H9 (cell line): ENCODE data around the gene ALDH5A1. TPM values are rescaled to one million over a fixed set of nuclear protein-coding genes. Genes with fewer than 3 reads are reported as not detected.

ENCODE experiments used
- DNase-seq: peaks from one replicate; pipeline ENCODE4 v3.0.0-alpha.2; 2017
- H2AFZ ChIP-seq: one replicate; pipeline ENCODE4 v1.6.1; 2013; ENCODE audit warnings: mild to moderate bottlenecking, low read length, control low read depth, moderate library complexity
- H2AK5ac ChIP-seq: 2 replicates; pipeline ENCODE4 v1.6.1; 2013; ENCODE audit warnings: low read length, control low read depth, mixed read lengths; ENCODE audit not compliant: insufficient read length
- H2BK120ac ChIP-seq: one replicate; pipeline ENCODE4 v1.6.1; 2013; ENCODE audit warnings: low read depth, mild to moderate bottlenecking, low read length, control low read depth, inconsistent platforms; ENCODE audit not compliant: poor library complexity, severe bottlenecking
- H2BK12ac ChIP-seq: 2 replicates; pipeline ENCODE4 v1.6.1; 2013; ENCODE audit warnings: low read length, control low read depth, mixed read lengths, low read depth; ENCODE audit not compliant: insufficient read length
- H2BK15ac ChIP-seq: 2 replicates; pipeline ENCODE4 v1.6.1; 2013; ENCODE audit warnings: low read depth, low read length, control low read depth
- H2BK20ac ChIP-seq: one replicate; pipeline ENCODE4 v1.6.1; 2013; ENCODE audit warnings: low read depth, mild to moderate bottlenecking, low read length, control low read depth, inconsistent platforms; ENCODE audit not compliant: poor library complexity, severe bottlenecking
- H2BK5ac ChIP-seq: 2 replicates; pipeline ENCODE4 v1.6.1; 2013; ENCODE audit warnings: low read length, control low read depth, mixed read lengths; ENCODE audit not compliant: insufficient read length
- H3K14ac ChIP-seq: 2 replicates; pipeline ENCODE4 v1.6.1; 2013; ENCODE audit warnings: low read length, control low read depth; ENCODE audit not compliant: insufficient read depth
- H3K18ac ChIP-seq: 2 replicates; pipeline ENCODE4 v1.6.1; 2013; ENCODE audit warnings: low read depth, mild to moderate bottlenecking, mixed read lengths, low read length, control low read depth; ENCODE audit not compliant: insufficient read length
- H3K23ac ChIP-seq: 2 replicates; pipeline ENCODE4 v1.6.1; 2013; ENCODE audit warnings: low read length, control low read depth, mixed read lengths, low read depth; ENCODE audit not compliant: insufficient read length
- H3K23me2 ChIP-seq: 2 replicates; pipeline ENCODE4 v1.6.1; 2013; ENCODE audit warnings: low read depth, mild to moderate bottlenecking, mixed read lengths, low read length, control low read depth; ENCODE audit not compliant: insufficient read length, poor library complexity, severe bottlenecking
- H3K27ac ChIP-seq: 2 replicates; pipeline ENCODE4 v1.5.1; 2013; ENCODE audit warnings: low read length, control low read depth, mixed read lengths, low read depth; ENCODE audit not compliant: insufficient read length
- H3K27me3 ChIP-seq: 2 replicates; pipeline ENCODE4 v1.6.1; 2013; ENCODE audit warnings: low read length, control low read depth, inconsistent platforms; ENCODE audit not compliant: insufficient read depth
- H3K4ac ChIP-seq: 2 replicates; pipeline ENCODE4 v1.6.1; 2013; ENCODE audit warnings: low read depth, mild to moderate bottlenecking, control low read depth, inconsistent platforms, low read length, moderate library complexity
- H3K4me1 ChIP-seq: 2 replicates; pipeline ENCODE4 v1.6.1; 2013; ENCODE audit warnings: low read length, control low read depth, inconsistent platforms; ENCODE audit not compliant: insufficient read depth
- H3K4me2 ChIP-seq: 2 replicates; pipeline ENCODE4 v1.6.1; 2013; ENCODE audit warnings: low read length, control low read depth, mixed read lengths; ENCODE audit not compliant: insufficient read length, insufficient read depth
- H3K56ac ChIP-seq: 2 replicates; pipeline ENCODE4 v1.6.1; 2013; ENCODE audit warnings: low read depth, mild to moderate bottlenecking, mixed read lengths, low read length, control low read depth; ENCODE audit not compliant: insufficient read length
- H3K79me1 ChIP-seq: 2 replicates; pipeline ENCODE4 v1.6.1; 2013; ENCODE audit warnings: low read depth, mild to moderate bottlenecking, moderate library complexity, low read length, control low read depth, inconsistent platforms; ENCODE audit not compliant: insufficient read depth, poor library complexity, severe bottlenecking
- H3K79me2 ChIP-seq: 2 replicates; pipeline ENCODE4 v1.6.1; 2013; ENCODE audit warnings: low read length, control low read depth, inconsistent platforms; ENCODE audit not compliant: insufficient read depth
- H3K9ac ChIP-seq: 2 replicates; pipeline ENCODE4 v1.6.1; 2013; ENCODE audit warnings: low read length, control low read depth, mixed read lengths; ENCODE audit not compliant: insufficient read length; ENCODE audit errors: extremely low read depth
- H3K9me3 ChIP-seq: one replicate; pipeline ENCODE4 v1.6.1; 2013; ENCODE audit warnings: low read depth, low read length, inconsistent platforms; ENCODE audit not compliant: control insufficient read depth
- H3T11ph ChIP-seq: one replicate; pipeline ENCODE4 v1.6.1; 2013; ENCODE audit warnings: mild to moderate bottlenecking, low read length, control low read depth, inconsistent platforms
- H4K20me1 ChIP-seq: one replicate; pipeline ENCODE4 v1.6.1; 2013; ENCODE audit not compliant: control insufficient read depth, insufficient read length, insufficient read depth
- H4K5ac ChIP-seq: 2 replicates; pipeline ENCODE4 v1.6.1; 2013; ENCODE audit warnings: low read depth, mild to moderate bottlenecking, mixed read lengths, low read length, control low read depth; ENCODE audit not compliant: insufficient read length
- H4K8ac ChIP-seq: replicated peaks from 2 replicates; pipeline ENCODE4 v1.6.1; 2013; ENCODE audit warnings: low read length, control low read depth, mixed read lengths, low read depth; ENCODE audit not compliant: insufficient read length
- H4K91ac ChIP-seq: 2 replicates; pipeline ENCODE4 v1.6.1; 2013; ENCODE audit warnings: low read depth, mild to moderate bottlenecking, moderate library complexity, mixed read lengths, low read length, control low read depth; ENCODE audit not compliant: insufficient read length
- H3K27ac Mint-ChIP-seq, 3 experiments: 2 replicates in 2 of 3; 3 replicates in 1 of 3; pipeline ENCODE4 v1.8.0; 2020 to 2021; ENCODE audit warnings: mixed read lengths in 3 of 3, mild to moderate bottlenecking in 1 of 3, moderate library complexity in 1 of 3
- H3K27me3 Mint-ChIP-seq: 2 replicates; pipeline ENCODE4 v1.8.0; 2021; ENCODE audit warnings: low read depth, mild to moderate bottlenecking, moderate library complexity, mixed read lengths
- H3K36me3 Mint-ChIP-seq, 3 experiments: 2 replicates in 2 of 3; 3 replicates in 1 of 3; pipeline ENCODE4 v1.8.0; 2020 to 2021; ENCODE audit warnings: low read depth in 3 of 3, mixed read lengths in 3 of 3; ENCODE audit not compliant: insufficient read depth in 1 of 3
- H3K4me1 Mint-ChIP-seq, 2 experiments: 2 replicates each; pipeline ENCODE4 v1.8.0; 2020; ENCODE audit warnings: mixed read lengths in 2 of 2
- H3K4me3 Mint-ChIP-seq, 2 experiments: 2 replicates in 1 of 2; 3 replicates in 1 of 2; pipeline ENCODE4 v1.8.0; 2020 to 2021; ENCODE audit warnings: mild to moderate bottlenecking in 2 of 2, mixed read lengths in 2 of 2, moderate library complexity in 1 of 2
- H3K9me3 Mint-ChIP-seq, 2 experiments: 2 replicates in 1 of 2; 3 replicates in 1 of 2; pipeline ENCODE4 v1.8.0; 2020; ENCODE audit warnings: mild to moderate bottlenecking in 2 of 2, mixed read lengths in 2 of 2, moderate library complexity in 1 of 2
- WGBS: extraction: QIAGEN DNeasy Blood & Tissue Kit; methylation state at CpG from one replicate; pipeline ENCODE4 v1.1.7; 2013; ENCODE audit warnings: missing lambda C conversion rate, low lambda C conversion rate, mixed read lengths; ENCODE audit not compliant: insufficient read length; ENCODE audit errors: extremely low coverage; 5-methylcytosine and 5-hydroxymethylcytosine counted together
- total RNA-seq: library from RNA; stranded (reverse); gene quantifications from 2 replicates; pipeline ENCODE4 v1.2.1, GENCODE V29; 2021
- TF ChIP-seq, protein P1 (sequence below): fragments of 200-600 bp; sonication (generic); conservative IDR thresholded peaks from 3 replicates; pipeline ENCODE4 v1.8.0; 2021; ENCODE audit warnings: antibody characterized with exemption, mild to moderate bottlenecking

Gene ALDH5A1
- total RNA-seq, 1 experiment from 2014 or later, result 5.4 TPM

DNA sequence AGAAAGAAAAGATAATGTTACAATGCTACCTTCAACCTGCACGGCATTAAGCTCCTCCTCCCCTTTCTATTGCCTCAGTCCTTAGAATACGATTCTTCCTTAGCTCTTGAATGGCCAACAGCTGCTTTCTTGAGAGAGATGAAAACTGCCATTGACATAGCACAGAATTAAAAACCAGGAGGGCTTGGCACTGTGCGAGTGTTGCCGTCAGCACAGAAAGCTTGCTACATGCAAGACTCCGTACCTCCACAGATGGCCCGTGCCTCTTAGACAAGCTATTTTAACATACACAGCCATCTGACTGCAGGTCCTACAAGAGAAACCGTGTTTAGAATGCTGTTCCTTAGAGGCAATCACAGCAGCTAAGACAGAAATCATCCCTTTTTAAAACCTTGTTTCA lies 51.7 kb downstream of the ALDH5A1 start:
- Histone ChIP-seq H3K27me3 (no peaks in the 10 kb centered on the region), H3K56ac (no peak overlapping the region), H3T11ph (no peak overlapping the region), H2BK15ac (no peak overlapping the region), H2BK5ac (no peak overlapping the region), H3K23me2 (no peaks in the 10 kb centered on the region), H3K27ac (no peak overlapping the region), H3K4me1 (no peaks in the 10 kb centered on the region), H2BK120ac (no peak overlapping the region), H3K4ac (no peak overlapping the region), H4K8ac (no peak overlapping the region), H4K91ac (no peak overlapping the region), H3K79me2 (no peaks in the 10 kb centered on the region), H3K23ac (no peak overlapping the region), H2BK12ac (no peak overlapping the region), H4K5ac (no peak overlapping the region), H4K20me1 (no peaks in the 10 kb centered on the region), H2BK20ac (no peak overlapping the region), H2AFZ (no peak overlapping the region), H3K9me3 (no peaks in the 10 kb centered on the region), H3K9ac (no peak overlapping the region), H3K14ac (no peak overlapping the region), H3K18ac (no peak overlapping the region), H3K79me1 (no peaks in the 10 kb centered on the region), H2AK5ac (no peak overlapping the region), H3K4me2 (no peak overlapping the region)
- no peak for DNase-seq
- H3K9me3 Mint-ChIP-seq, result no peaks in the 10 kb centered on the region
- no peak overlapping the region for H3K27ac Mint-ChIP-seq
- no peak overlapping the region for H3K4me3 Mint-ChIP-seq
- no CpG with 5 or more reads among the region's 7 CpGs for WGBS
- TF ChIP-seq, protein P1, sequence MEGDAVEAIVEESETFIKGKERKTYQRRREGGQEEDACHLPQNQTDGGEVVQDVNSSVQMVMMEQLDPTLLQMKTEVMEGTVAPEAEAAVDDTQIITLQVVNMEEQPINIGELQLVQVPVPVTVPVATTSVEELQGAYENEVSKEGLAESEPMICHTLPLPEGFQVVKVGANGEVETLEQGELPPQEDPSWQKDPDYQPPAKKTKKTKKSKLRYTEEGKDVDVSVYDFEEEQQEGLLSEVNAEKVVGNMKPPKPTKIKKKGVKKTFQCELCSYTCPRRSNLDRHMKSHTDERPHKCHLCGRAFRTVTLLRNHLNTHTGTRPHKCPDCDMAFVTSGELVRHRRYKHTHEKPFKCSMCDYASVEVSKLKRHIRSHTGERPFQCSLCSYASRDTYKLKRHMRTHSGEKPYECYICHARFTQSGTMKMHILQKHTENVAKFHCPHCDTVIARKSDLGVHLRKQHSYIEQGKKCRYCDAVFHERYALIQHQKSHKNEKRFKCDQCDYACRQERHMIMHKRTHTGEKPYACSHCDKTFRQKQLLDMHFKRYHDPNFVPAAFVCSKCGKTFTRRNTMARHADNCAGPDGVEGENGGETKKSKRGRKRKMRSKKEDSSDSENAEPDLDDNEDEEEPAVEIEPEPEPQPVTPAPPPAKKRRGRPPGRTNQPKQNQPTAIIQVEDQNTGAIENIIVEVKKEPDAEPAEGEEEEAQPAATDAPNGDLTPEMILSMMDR, result no peak
- peaks cover 6 to 15% of the 10 kb centered on the region in 2 experiments for H3K4me1 Mint-ChIP-seq
- peaks cover 3% of the 10 kb centered on the region; the same call in 1 of the 2 replicates for H3K27me3 Mint-ChIP-seq
- H3K36me3 Mint-ChIP-seq, result no peaks in the 10 kb centered on the region
